HL-60/S4 treated with phorbol 12-myristate 13-acetate at 8.2 ng/mL for 4 days and 3 days (cell line): ENCODE measurements around the gene PTPRU.

Experiments used
- in situ Hi-C: fragments of 300-500 bp; cut with MboI; formaldehyde crosslinking; loops from 2 replicates; pipeline ENCODE4 v1.15.0; 2022; ENCODE audit warnings: low sequenced_read_pairs

The PTPRU gene

GRCh38 chr1:29355375-29355774, 119.1 kb downstream of the PTPRU start:
- in situ Hi-C loops: no loop called here

- in situ Hi-C loops: no loop called here
These were observed 120.3 kb downstream of the PTPRU start for GRCh38 chr1:29356663-29357062.

GRCh38 chr1:29357452-29357851, 121.1 kb downstream of the PTPRU start:
- in situ Hi-C loops: no loop called here

GRCh38 chr1:29358183-29358582, 121.9 kb downstream of the PTPRU start:
- in situ Hi-C loops: no loop called here

GRCh38 chr1:29360768-29361167, 124.4 kb downstream of the PTPRU start:
- in situ Hi-C loops: no loop called here

- in situ Hi-C loops: no loop called here
These were observed 125.4 kb downstream of the PTPRU start for GRCh38 chr1:29361686-29362085.

- in situ Hi-C loops: no loop called here
These were observed 125.8 kb downstream of the PTPRU start for GRCh38 chr1:29362116-29362515.

GRCh38 chr1:29362764-29363163, 126.4 kb downstream of the PTPRU start:
- in situ Hi-C loops: no loop called here

GRCh38 chr1:29363536-29363935, 127.2 kb downstream of the PTPRU start:
- in situ Hi-C loops: no loop called here

- in situ Hi-C loops: no loop called here
These were observed 127.9 kb downstream of the PTPRU start for GRCh38 chr1:29364101-29364678.

- in situ Hi-C loops: no loop called here
These were observed 129.8 kb downstream of the PTPRU start for GRCh38 chr1:29365906-29366670.

- in situ Hi-C loops: no loop called here
These were observed 132.9 kb downstream of the PTPRU start for GRCh38 chr1:29368936-29369932.

GRCh38 chr1:29370067-29370466, 133.7 kb downstream of the PTPRU start:
- in situ Hi-C loops: no loop called here

GRCh38 chr1:29371332-29371731, 135.0 kb downstream of the PTPRU start:
- in situ Hi-C loops: no loop called here

GRCh38 chr1:29372108-29372507, 135.8 kb downstream of the PTPRU start:
- in situ Hi-C loops: no loop called here
